Measurements from ENCODE around the gene KIAA0825.

The KIAA0825 gene

DNA sequence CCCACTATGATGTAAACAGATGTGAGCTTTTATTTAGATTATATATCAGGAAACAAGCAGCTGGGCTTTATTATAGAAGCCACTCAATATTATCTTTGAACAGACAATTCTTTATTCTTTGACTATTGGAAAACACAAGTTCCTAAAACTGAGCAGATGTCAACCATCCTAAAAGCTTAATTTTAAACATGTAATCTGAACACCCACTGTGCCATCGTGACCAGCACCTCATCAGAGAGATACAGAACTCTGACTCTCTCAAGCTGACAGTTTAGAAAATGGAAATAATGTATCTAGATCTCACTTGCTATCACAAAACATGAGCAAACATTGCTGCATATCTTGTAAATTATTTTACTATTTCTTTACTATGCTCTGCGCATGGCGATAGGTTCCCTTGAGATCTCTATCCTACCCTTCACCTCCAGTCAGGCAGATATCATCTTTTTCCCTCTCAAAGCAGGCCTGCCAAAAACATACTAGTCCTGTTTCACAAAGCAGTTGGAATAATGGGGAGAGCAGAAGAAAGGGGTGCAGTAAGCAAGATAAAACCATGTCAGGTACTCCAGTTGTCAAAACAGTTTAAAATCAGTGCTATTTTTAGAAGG is 151.0 kb downstream of the KIAA0825 start:
- Histone ChIP-seq H3K4ac (ENCODE audit: low read depth, low read length) (no peak overlapping the region), H2BK120ac (ENCODE audit: insufficient read depth, low read length, poor library complexity) (no peak overlapping the region), H2BK12ac (ENCODE audit: low read length) (no peak overlapping the region), H4K91ac (ENCODE audit: low read depth, low read length) (no peak overlapping the region), H3K36me3 (ENCODE audit: control insufficient read depth in 1 of 2, insufficient read depth in 2 of 2, low read length in 2 of 2) (no peaks in the 10 kb centered on the region), H3K4me2 (ENCODE audit: low read length) (no peak overlapping the region), H2AK5ac (ENCODE audit: low read length) (no peak overlapping the region), H4K12ac (ENCODE audit: low read depth, low read length) (no peak overlapping the region), H3K18ac (ENCODE audit: low read length) (no peak overlapping the region), H3K4me1 (ENCODE audit: control insufficient read depth in 1 of 2, insufficient read depth in 2 of 2, low read length in 2 of 2) (no peaks in the 10 kb centered on the region), H3K9ac (ENCODE audit: low read length) (no peak overlapping the region), H2AFZ (ENCODE audit: insufficient read depth, low read length, poor library complexity) (no peak overlapping the region), H3K79me2 (ENCODE audit: control insufficient read depth, insufficient read depth, low read length, poor library complexity) (no peaks in the 10 kb centered on the region), H3K23ac (ENCODE audit: low read length) (no peak overlapping the region), H3K9me3 (ENCODE audit: insufficient read depth, low read depth, low read length) (no peaks in the 10 kb centered on the region), H3K79me1 (ENCODE audit: low read length) (no peaks in the 10 kb centered on the region), H3K27me3 (ENCODE audit: insufficient read depth, low read length) (no peaks in the 10 kb centered on the region), H3K4me3 (ENCODE audit: low read depth, low read length) (no peak overlapping the region), H4K8ac (ENCODE audit: low read depth, low read length) (no peak overlapping the region), H3K27ac (ENCODE audit: low read depth, low read length) (no peak overlapping the region), H3K14ac (ENCODE audit: low read length) (no peak overlapping the region), H2BK5ac (ENCODE audit: low read depth, low read length, poor library complexity) (no peak overlapping the region)
- no peak for DNase-seq
- no CpG with 5 or more reads among the region's 3 CpGs for WGBS (ENCODE audit: extremely low coverage, insufficient coverage, insufficient read length)

DNA sequence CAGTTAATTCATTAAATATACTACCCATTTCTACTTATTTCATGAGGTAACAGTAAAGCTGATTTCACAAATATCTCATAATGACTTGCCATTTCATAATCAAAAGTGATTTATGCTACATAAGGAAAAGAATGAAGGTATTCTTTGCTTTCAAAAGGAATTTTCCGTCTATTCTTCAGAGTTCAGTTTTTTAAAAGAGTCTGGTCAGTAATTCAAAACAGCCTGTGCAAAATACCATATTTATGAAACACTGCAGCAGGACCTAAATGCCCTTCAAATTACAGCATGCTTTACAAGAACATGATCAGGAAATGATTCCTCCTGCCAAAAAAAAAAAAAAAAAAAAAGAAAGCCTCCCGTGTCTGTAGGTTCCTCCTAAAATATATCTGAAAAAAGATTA is 154.7 kb downstream of the KIAA0825 start:
- Histone ChIP-seq H2AFZ (ENCODE audit: insufficient read depth, low read length, poor library complexity) (no peak overlapping the region), H2AK5ac (ENCODE audit: low read length) (no peak overlapping the region), H3K4me2 (ENCODE audit: low read length) (no peak overlapping the region), H3K27me3 (ENCODE audit: insufficient read depth, low read length) (no peaks in the 10 kb centered on the region), H2BK120ac (ENCODE audit: insufficient read depth, low read length, poor library complexity) (no peak overlapping the region), H3K4me1 (ENCODE audit: control insufficient read depth in 1 of 2, insufficient read depth in 2 of 2, low read length in 2 of 2) (no peaks in the 10 kb centered on the region), H3K79me1 (ENCODE audit: low read length) (no peaks in the 10 kb centered on the region), H3K9me3 (ENCODE audit: insufficient read depth, low read depth, low read length) (no peaks in the 10 kb centered on the region), H3K4me3 (ENCODE audit: low read depth, low read length) (no peak overlapping the region), H3K4ac (ENCODE audit: low read depth, low read length) (no peak overlapping the region), H4K91ac (ENCODE audit: low read depth, low read length) (no peak overlapping the region), H2BK5ac (ENCODE audit: low read depth, low read length, poor library complexity) (no peak overlapping the region), H4K8ac (ENCODE audit: low read depth, low read length) (no peak overlapping the region), H3K18ac (ENCODE audit: low read length) (no peak overlapping the region), H3K9ac (ENCODE audit: low read length) (no peak overlapping the region), H3K27ac (ENCODE audit: low read depth, low read length) (no peak overlapping the region), H4K12ac (ENCODE audit: low read depth, low read length) (no peak overlapping the region), H3K23ac (ENCODE audit: low read length) (no peak overlapping the region), H2BK12ac (ENCODE audit: low read length) (no peak overlapping the region), H3K14ac (ENCODE audit: low read length) (no peak overlapping the region), H3K36me3 (ENCODE audit: control insufficient read depth in 1 of 2, insufficient read depth in 2 of 2, low read length in 2 of 2) (no peaks in the 10 kb centered on the region), H3K79me2 (ENCODE audit: control insufficient read depth, insufficient read depth, low read length, poor library complexity) (no peaks in the 10 kb centered on the region)
- DNase-seq = no peak
- WGBS (ENCODE audit: extremely low coverage, insufficient coverage, insufficient read length) = no CpG with 5 or more reads among the region's 2 CpGs

DNA sequence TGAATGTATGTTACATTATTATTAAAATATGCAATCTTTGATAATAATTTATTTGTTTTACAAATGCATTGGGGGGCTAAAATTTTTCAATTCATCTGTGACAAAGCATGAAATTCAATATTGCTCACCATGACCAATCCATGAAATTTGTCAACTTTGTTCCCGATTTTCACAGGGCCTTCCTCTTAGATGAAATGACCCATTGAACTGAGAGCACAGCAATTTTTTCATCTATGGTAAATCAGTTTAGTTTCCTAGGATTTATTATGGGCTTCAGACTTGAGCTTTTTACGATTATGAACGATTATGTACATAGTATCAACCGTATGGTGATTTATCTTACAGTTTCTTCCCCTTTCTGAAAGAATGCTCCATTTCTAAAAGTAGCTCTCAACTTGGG is 157.3 kb downstream of the KIAA0825 start:
- Histone ChIP-seq H2BK12ac (ENCODE audit: low read length) (no peak overlapping the region), H3K27ac (ENCODE audit: low read depth, low read length) (no peak overlapping the region), H3K18ac (ENCODE audit: low read length) (no peak overlapping the region), H3K4me2 (ENCODE audit: low read length) (no peak overlapping the region), H2BK5ac (ENCODE audit: low read depth, low read length, poor library complexity) (no peak overlapping the region), H3K23ac (ENCODE audit: low read length) (no peak overlapping the region), H4K91ac (ENCODE audit: low read depth, low read length) (no peak overlapping the region), H3K4ac (ENCODE audit: low read depth, low read length) (no peak overlapping the region), H3K4me3 (ENCODE audit: low read depth, low read length) (no peak overlapping the region), H3K36me3 (ENCODE audit: control insufficient read depth in 1 of 2, insufficient read depth in 2 of 2, low read length in 2 of 2) (no peaks in the 10 kb centered on the region), H3K9ac (ENCODE audit: low read length) (no peak overlapping the region), H4K8ac (ENCODE audit: low read depth, low read length) (no peak overlapping the region), H2BK120ac (ENCODE audit: insufficient read depth, low read length, poor library complexity) (no peak overlapping the region), H2AFZ (ENCODE audit: insufficient read depth, low read length, poor library complexity) (no peak overlapping the region), H2AK5ac (ENCODE audit: low read length) (no peak overlapping the region), H3K79me1 (ENCODE audit: low read length) (no peaks in the 10 kb centered on the region), H4K12ac (ENCODE audit: low read depth, low read length) (no peak overlapping the region), H3K4me1 (ENCODE audit: control insufficient read depth in 1 of 2, insufficient read depth in 2 of 2, low read length in 2 of 2) (no peaks in the 10 kb centered on the region), H3K9me3 (ENCODE audit: insufficient read depth, low read depth, low read length) (no peaks in the 10 kb centered on the region), H3K79me2 (ENCODE audit: control insufficient read depth, insufficient read depth, low read length, poor library complexity) (no peaks in the 10 kb centered on the region), H3K14ac (ENCODE audit: low read length) (no peak overlapping the region), H3K27me3 (ENCODE audit: insufficient read depth, low read length) (no peaks in the 10 kb centered on the region)
- no peak for DNase-seq
- no CpG with 5 or more reads among the region's 4 CpGs for WGBS (ENCODE audit: extremely low coverage, insufficient coverage, insufficient read length)

DNA sequence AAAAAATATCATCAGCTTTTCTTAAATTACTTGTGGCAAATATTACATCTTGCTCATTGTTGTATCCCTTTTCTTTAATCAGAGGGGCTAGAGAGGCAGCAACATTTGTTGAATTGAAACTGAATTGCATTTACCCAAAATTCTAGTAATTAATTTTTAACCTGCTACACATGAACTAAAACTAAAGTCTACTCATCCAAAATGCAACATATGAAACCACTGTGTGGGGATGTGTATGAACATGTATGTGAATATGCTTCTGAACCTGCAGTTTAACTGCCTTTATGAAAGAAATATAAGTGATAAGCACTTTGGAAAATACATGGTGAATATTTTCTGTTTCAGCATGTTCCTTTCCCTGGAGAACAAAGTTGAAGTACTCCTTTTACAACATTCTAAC is 158.5 kb downstream of the KIAA0825 start:
- H3K36me3 ChIP-seq (ENCODE audit: control insufficient read depth in 1 of 2, insufficient read depth in 2 of 2, low read length in 2 of 2) = no peaks in the 10 kb centered on the region
- no peak overlapping the region for H3K4ac ChIP-seq (ENCODE audit: low read depth, low read length)
- no peak overlapping the region for H3K27ac ChIP-seq (ENCODE audit: low read depth, low read length)
- H4K12ac ChIP-seq (ENCODE audit: low read depth, low read length) = no peak overlapping the region
- H2AFZ ChIP-seq (ENCODE audit: insufficient read depth, low read length, poor library complexity) = no peak overlapping the region
- H3K79me1 ChIP-seq (ENCODE audit: low read length) = no peaks in the 10 kb centered on the region
- H2BK12ac ChIP-seq (ENCODE audit: low read length) = no peak overlapping the region
- H2AK5ac ChIP-seq (ENCODE audit: low read length) = no peak overlapping the region
- H3K27me3 ChIP-seq (ENCODE audit: insufficient read depth, low read length) = no peaks in the 10 kb centered on the region
- H2BK5ac ChIP-seq (ENCODE audit: low read depth, low read length, poor library complexity) = no peak overlapping the region
- no peak overlapping the region for H3K18ac ChIP-seq (ENCODE audit: low read length)
- H3K9me3 ChIP-seq (ENCODE audit: insufficient read depth, low read depth, low read length) = no peaks in the 10 kb centered on the region
- H3K14ac ChIP-seq (ENCODE audit: low read length) = no peak overlapping the region
- H3K4me3 ChIP-seq (ENCODE audit: low read depth, low read length) = no peak overlapping the region
- no peaks in the 10 kb centered on the region for H3K79me2 ChIP-seq (ENCODE audit: control insufficient read depth, insufficient read depth, low read length, poor library complexity)
- no peak overlapping the region for H4K91ac ChIP-seq (ENCODE audit: low read depth, low read length)
- H2BK120ac ChIP-seq (ENCODE audit: insufficient read depth, low read length, poor library complexity) = no peak overlapping the region
- DNase-seq = no peak
- no peaks in the 10 kb centered on the region for H3K4me1 ChIP-seq (ENCODE audit: control insufficient read depth in 1 of 2, insufficient read depth in 2 of 2, low read length in 2 of 2)
- H3K9ac ChIP-seq (ENCODE audit: low read length) = no peak overlapping the region
- H3K4me2 ChIP-seq (ENCODE audit: low read length) = no peak overlapping the region
- H4K8ac ChIP-seq (ENCODE audit: low read depth, low read length) = no peak overlapping the region
- H3K23ac ChIP-seq (ENCODE audit: low read length) = no peak overlapping the region

Measured in trophoblast cell (in vitro differentiated cells and primary cell).